GM10248 (cell line): ENCODE measurements around the gene TBL3.

Experiments used
- CTCF ChIA-PET: fragments of 300-600 bp; sonication (Branson Sonifier 250); formaldehyde crosslinking; extraction: SDS; loops from one replicate; lab custom pipeline; 2021; ENCODE audit warnings: antibody characterized with exemption; lab: Yijun Ruan, JAX
- POLR2A ChIA-PET: fragments of 350-650 bp; sonication (Branson Sonifier 250); formaldehyde crosslinking; extraction: SDS; loops from one replicate; lab custom pipeline; 2020; ENCODE audit warnings: antibody characterized with exemption; lab: Yijun Ruan, JAX
- DNase-seq: peaks from one replicate; pipeline ENCODE4 v3.0.0; 2012; ENCODE audit errors: extremely low spot score
- TF ChIP-seq, protein P1 (sequence below): IDR thresholded peaks from 2 replicates; pipeline ENCODE4 v1.5.1; 2012; ENCODE audit warnings: mild to moderate bottlenecking, low read depth; ENCODE audit errors: extremely low read depth, missing control alignments, control extremely low read depth

Gene TBL3

GRCh38 chr16:1991588-1991947 lies 19.7 kb downstream of the TBL3 start:
- POLR2A ChIA-PET: interaction anchor here (0.9 to 3.3 kb wide), 5 partner anchors 11 to 164 kb away, joined by 3 to 22 read pairs (median 6); partner anchors contain the start of genes RPS2 and TRAF7
- TF ChIP-seq, protein P1, sequence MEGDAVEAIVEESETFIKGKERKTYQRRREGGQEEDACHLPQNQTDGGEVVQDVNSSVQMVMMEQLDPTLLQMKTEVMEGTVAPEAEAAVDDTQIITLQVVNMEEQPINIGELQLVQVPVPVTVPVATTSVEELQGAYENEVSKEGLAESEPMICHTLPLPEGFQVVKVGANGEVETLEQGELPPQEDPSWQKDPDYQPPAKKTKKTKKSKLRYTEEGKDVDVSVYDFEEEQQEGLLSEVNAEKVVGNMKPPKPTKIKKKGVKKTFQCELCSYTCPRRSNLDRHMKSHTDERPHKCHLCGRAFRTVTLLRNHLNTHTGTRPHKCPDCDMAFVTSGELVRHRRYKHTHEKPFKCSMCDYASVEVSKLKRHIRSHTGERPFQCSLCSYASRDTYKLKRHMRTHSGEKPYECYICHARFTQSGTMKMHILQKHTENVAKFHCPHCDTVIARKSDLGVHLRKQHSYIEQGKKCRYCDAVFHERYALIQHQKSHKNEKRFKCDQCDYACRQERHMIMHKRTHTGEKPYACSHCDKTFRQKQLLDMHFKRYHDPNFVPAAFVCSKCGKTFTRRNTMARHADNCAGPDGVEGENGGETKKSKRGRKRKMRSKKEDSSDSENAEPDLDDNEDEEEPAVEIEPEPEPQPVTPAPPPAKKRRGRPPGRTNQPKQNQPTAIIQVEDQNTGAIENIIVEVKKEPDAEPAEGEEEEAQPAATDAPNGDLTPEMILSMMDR: no peak
- CTCF ChIA-PET: interaction anchor here (7.3 kb wide), 1 partner anchor 12 kb away, joined by 63 read pairs; no protein-coding TSS in a partner anchor
- DNase-seq: no peak

GRCh38 chr16:1991948-1992703 lies 20.3 kb downstream of the TBL3 start:
- DNase-seq: peak; percentile 100
- ChIA-PET CTCF (interaction anchor here (7.3 kb wide), 1 partner anchor 11 kb away, joined by 63 read pairs; no protein-coding TSS in a partner anchor), POLR2A (interaction anchor here (0.9 to 3.3 kb wide), 3 partner anchors 27 to 163 kb away, joined by 4 to 22 read pairs (median 6); partner anchors contain the start of genes RPS2 and TRAF7)
- TF ChIP-seq, protein P1: no peak

- POLR2A ChIA-PET: interaction anchor here (0.9 to 3.3 kb wide), 3 partner anchors 28 to 163 kb away, joined by 4 to 22 read pairs (median 6); partner anchors contain the start of genes RPS2 and TRAF7
- no peak for DNase-seq
- TF ChIP-seq, protein P1: no peak
- CTCF ChIA-PET: interaction anchor here (7.3 kb wide), 1 partner anchor 11 kb away, joined by 63 read pairs; no protein-coding TSS in a partner anchor
These were observed 21.0 kb downstream of the TBL3 start for GRCh38 chr16:1992704-1993317.

DNA sequence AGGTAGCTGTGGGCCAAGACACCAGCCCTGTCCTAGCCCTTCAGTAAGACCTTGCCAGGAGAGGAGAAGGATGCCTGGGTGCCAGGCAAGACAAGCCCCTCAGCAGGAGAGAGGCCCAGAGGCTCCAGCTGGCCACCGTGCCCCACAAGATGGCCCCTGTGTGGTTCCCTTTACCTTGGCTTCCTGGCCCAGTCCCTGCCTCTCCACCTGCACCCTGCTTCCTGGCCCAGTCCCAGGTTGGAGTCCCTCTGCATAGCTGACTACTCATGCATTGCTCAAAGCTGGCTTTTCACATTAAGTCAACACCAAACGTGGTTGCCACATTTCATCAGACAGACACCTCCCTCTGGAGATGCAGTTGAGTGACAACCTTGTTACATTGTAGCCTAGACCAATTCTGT lies 21.9 kb downstream of the TBL3 start:
- ChIA-PET CTCF (interaction anchor here (0.7 to 7.3 kb wide), 3 partner anchors 10 to 147 kb away, joined by 3 to 63 read pairs (median 4); no protein-coding TSS in a partner anchor), POLR2A (no interaction called here)
- DNase-seq: no peak

DNA sequence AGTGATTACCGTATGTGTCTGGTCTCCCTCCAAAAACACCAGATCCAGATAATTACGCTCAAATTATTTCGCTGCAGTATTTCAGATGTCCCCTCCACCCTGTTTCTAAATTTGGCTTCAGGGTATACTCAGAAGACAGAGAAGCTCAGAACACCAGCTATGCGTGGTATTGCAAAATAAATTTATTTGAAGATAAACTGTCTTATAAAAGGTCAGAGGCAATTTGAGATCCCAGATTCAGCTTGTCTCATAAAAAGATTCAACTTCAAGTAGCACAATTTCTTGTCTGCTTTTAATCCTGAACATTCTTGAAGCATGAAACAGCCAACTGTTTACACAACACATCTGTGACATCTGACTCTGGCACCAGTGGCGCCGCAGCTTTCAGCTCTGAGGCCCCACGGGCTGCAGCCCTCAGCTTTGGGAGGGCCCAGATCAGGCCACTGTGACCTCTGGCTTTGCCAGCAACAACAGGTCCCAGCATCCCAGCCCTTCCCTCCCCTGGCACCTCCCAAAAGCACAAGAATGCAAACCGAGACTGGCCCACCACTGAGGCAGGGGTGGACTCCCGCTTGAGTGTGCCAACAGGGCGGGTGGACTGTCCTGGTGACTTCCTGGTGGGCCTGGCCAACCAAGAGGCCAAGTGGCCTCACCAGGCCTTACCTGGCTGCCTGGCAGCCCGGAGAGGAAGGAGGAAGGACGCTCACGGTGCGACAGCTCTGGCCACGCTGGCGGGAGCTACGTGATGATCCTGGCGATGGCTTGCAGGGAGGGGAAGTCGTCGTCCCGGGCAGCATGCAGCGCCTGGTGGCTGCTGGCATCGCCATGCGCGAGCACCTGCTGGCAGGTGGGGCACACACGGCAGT lies 25.9 kb downstream of the TBL3 start:
- ChIA-PET POLR2A (interaction anchor here (0.6 to 0.8 kb wide), 2 partner anchors 14 to 158 kb away, joined by 4 to 5 read pairs; partner anchors contain the start of gene TRAF7), CTCF (interaction anchor here (2.3 kb wide), 2 partner anchors 16 to 143 kb away, joined by 5 to 10 read pairs; partner anchors contain the start of gene NOXO1)
- TF ChIP-seq, protein P1: no peak
- no peak for DNase-seq

More for the DNA sequence above, 21.9 kb downstream of the TBL3 start:
- TF ChIP-seq, protein P1: no peak
